ENCODE measurements around the gene SHMT2.
"Not testable (repeated sequence)": the region's sequence is repeated elsewhere in the genome, so short reads cannot be mapped to it uniquely, and the experiment has no call there.

The SHMT2 gene

GRCh38 chr12:57278465-57279381, 49.2 kb downstream of the SHMT2 start:
- in situ Hi-C loops (cut with MboI; ENCODE audit: low pct_unique_long_range_greater_than_20kb, low sequenced_read_pairs), result no loop called here
- no peak for DNase-seq

DNA sequence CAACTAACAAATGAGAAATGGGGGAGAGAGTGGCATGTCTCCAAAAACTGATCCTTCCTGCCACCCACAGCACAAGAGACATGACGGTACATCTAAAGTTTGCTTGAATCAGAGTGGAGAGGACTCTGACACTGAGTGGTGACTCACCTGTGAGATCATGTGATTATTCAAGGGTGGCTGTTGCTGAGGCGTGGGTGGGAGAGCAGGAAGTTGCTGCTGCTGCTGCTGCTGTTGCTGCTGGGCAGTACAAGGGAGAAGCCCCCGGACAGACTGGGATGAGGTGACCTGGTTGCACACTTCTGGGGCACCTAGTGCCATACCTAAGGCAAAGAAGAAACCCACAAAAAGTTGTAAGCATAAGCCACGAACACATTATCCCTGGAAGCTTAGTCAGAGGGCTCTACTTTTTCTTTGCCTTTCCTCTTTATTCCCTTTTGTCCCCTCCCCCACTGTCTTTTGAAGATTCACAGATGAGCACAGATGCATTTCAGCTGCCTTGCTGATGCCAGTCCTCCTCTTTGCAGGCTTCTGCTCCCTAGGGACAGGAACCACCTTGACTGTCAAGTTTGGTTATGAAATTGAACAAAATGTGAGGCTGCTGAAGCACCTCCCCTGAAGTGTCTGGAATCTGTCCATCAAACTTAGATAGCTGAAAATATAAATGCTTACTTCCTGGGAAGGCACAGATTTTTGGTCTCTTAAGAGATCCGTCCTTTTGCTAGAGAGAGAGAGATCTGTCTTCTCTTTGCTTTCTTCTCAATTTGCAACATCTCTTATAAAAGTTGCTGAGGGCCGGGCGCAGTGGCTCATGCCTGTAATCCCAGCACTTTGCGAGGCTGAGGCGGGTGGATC, 50.9 kb downstream of the SHMT2 start:
- in situ Hi-C loops (cut with MboI; ENCODE audit: low pct_unique_long_range_greater_than_20kb, low sequenced_read_pairs), result no loop called here
- DNase-seq, result peak; percentile 63

- in situ Hi-C loops (cut with MboI; ENCODE audit: low pct_unique_long_range_greater_than_20kb, low sequenced_read_pairs); DNase-seq: not testable (repeated sequence)
Observed at GRCh38 chr12:57282073-57282472, 52.6 kb downstream of the SHMT2 start.
